Brain microvascular endothelial cell (primary cell): ENCODE results near the gene GNA12.
A peak's percentile ranks its signal among the peaks of the same experiment; 100 is the strongest.

Experiments used
- DNase-seq: peaks from one replicate; pipeline ENCODE4 v3.0.0-alpha.2; 2020
- H3K27ac ChIP-seq: fragments of 250-450 bp; sonication (Bioruptor Pico); 2 replicates; pipeline ENCODE4 v1.5.1; 2020; ENCODE audit warnings: mild to moderate bottlenecking, moderate library complexity
- H3K27me3 ChIP-seq: fragments of 250-450 bp; sonication (Bioruptor Pico); replicated peaks from 2 replicates; pipeline ENCODE4 v1.5.1; 2020; ENCODE audit warnings: mild to moderate bottlenecking
- H3K36me3 ChIP-seq: fragments of 250-450 bp; sonication (Bioruptor Pico); replicated peaks from 2 replicates; pipeline ENCODE4 v1.5.1; 2020; ENCODE audit warnings: mild to moderate bottlenecking
- H3K4me3 ChIP-seq: 2 replicates; pipeline ENCODE4 v1.5.1; 2011; ENCODE audit warnings: low read depth, mild to moderate bottlenecking, control low read depth, low read length, moderate library complexity
- CTCF ChIP-seq: IDR thresholded peaks from 2 replicates; pipeline ENCODE4 v1.5.1; 2011; ENCODE audit warnings: low read depth, mild to moderate bottlenecking, moderate library complexity, low read length, control low read depth, inconsistent platforms; ENCODE audit errors: missing control alignments
- in situ Hi-C: cut with HindIII; loops from 2 replicates; pipeline ENCODE4 v1.10.0; 2017; ENCODE audit warnings: low sequenced_read_pairs, low pct_ligation_motif_present

The GNA12 gene

GRCh38 chr7:2825559-2826227 is 18.4 kb downstream of the GNA12 start:
- H3K4me3 ChIP-seq, result no peak overlapping the region
- no peaks in the 10 kb centered on the region for H3K36me3 ChIP-seq
- H3K27ac ChIP-seq, result peak overlapping the region; percentile 3
- no peak for TF ChIP-seq CTCF
- DNase-seq, result no peak
- no peaks in the 10 kb centered on the region for H3K27me3 ChIP-seq
- in situ Hi-C loops, result no loop called here

- no peak for TF ChIP-seq CTCF
- Histone ChIP-seq H3K36me3 (no peaks in the 10 kb centered on the region), H3K27me3 (no peaks in the 10 kb centered on the region), H3K27ac (peak overlapping the region; percentile 3), H3K4me3 (no peak overlapping the region)
- in situ Hi-C loops, result no loop called here
- no peak for DNase-seq
These were observed 19.2 kb downstream of the GNA12 start for GRCh38 chr7:2824678-2825461.

- no peak for DNase-seq
These were observed 20.0 kb downstream of the GNA12 start for GRCh38 chr7:2824026-2824677.

GRCh38 chr7:2823130-2823529 is 21.0 kb downstream of the GNA12 start:
- H3K27me3 ChIP-seq, result no peaks in the 10 kb centered on the region
- no peaks in the 10 kb centered on the region for H3K36me3 ChIP-seq
- H3K27ac ChIP-seq, result peak overlapping the region; percentile 93
- no peak for DNase-seq
- no peak for TF ChIP-seq CTCF
- no peak overlapping the region for H3K4me3 ChIP-seq
- in situ Hi-C loops, result no loop called here

More at GRCh38 chr7:2824026-2824677, 20.0 kb downstream of the GNA12 start:
- Histone ChIP-seq H3K36me3 (no peaks in the 10 kb centered on the region), H3K27ac (no peak overlapping the region), H3K27me3 (no peaks in the 10 kb centered on the region), H3K4me3 (no peak overlapping the region)
- in situ Hi-C loops, result no loop called here
- no peak for TF ChIP-seq CTCF

- H3K27ac ChIP-seq, result peak overlapping the region; percentile 93
- TF ChIP-seq CTCF, result no peak
- H3K36me3 ChIP-seq, result no peaks in the 10 kb centered on the region
- no peaks in the 10 kb centered on the region for H3K27me3 ChIP-seq
- H3K4me3 ChIP-seq, result no peak overlapping the region
- DNase-seq, result peak; percentile 81
- in situ Hi-C loops, result no loop called here
These were observed 22.1 kb downstream of the GNA12 start for GRCh38 chr7:2821842-2822507.
